HPDE6-E6E7 (cell line): ENCODE results near the gene TIMM23B.
"Not testable (repeated sequence)": the region's sequence is repeated elsewhere in the genome, so short reads cannot be mapped to it uniquely, and the experiment has no call there.

Experiments
- DNase-seq: peaks from one replicate; pipeline ENCODE4 v3.0.0; 2011; ENCODE audit warnings: missing footprints; ENCODE audit errors: extremely low spot score

The TIMM23B gene

GRCh38 chr10:49941447-49942338 is at the start of gene TIMM23B, which contains the start of gene PARG:
Gene TIMM23B (plus strand): TSS chr10:49942053. CDS start chr10:49942195, 142 bp downstream.
Gene PARG (minus strand): TSS chr10:49942027. CDS start chr10:49941725, 302 bp downstream.
- peak; percentile 4 for DNase-seq

GRCh38 chr10:49899999-49900398 is 41.9 kb upstream of the TIMM23B start:
- DNase-seq: not testable (repeated sequence)

GRCh38 chr10:49900406-49900805 is 41.4 kb upstream of the TIMM23B start:
- DNase-seq: not testable (repeated sequence)

GRCh38 chr10:49903829-49904228 is 38.0 kb upstream of the TIMM23B start:
- not testable (repeated sequence) for DNase-seq

- not testable (repeated sequence) for DNase-seq
These were observed 33.4 kb upstream of the TIMM23B start for GRCh38 chr10:49908290-49909080.

- not testable (repeated sequence) for DNase-seq
These were observed 31.6 kb upstream of the TIMM23B start for GRCh38 chr10:49910295-49910694.

GRCh38 chr10:49916451-49916850 is 25.4 kb upstream of the TIMM23B start:
- not testable (repeated sequence) for DNase-seq

GRCh38 chr10:49917927-49918326 is 23.9 kb upstream of the TIMM23B start:
- not testable (repeated sequence) for DNase-seq

GRCh38 chr10:49922041-49922440 is 19.8 kb upstream of the TIMM23B start:
- DNase-seq: not testable (repeated sequence)

GRCh38 chr10:49923572-49923971 is 18.3 kb upstream of the TIMM23B start:
- not testable (repeated sequence) for DNase-seq

- DNase-seq: not testable (repeated sequence)
These were observed 10.6 kb upstream of the TIMM23B start for GRCh38 chr10:49931276-49931675.

GRCh38 chr10:49931959-49932728 is 9.7 kb upstream of the TIMM23B start:
- not testable (repeated sequence) for DNase-seq

- not testable (repeated sequence) for DNase-seq
These were observed 469 bp downstream of the TIMM23B start for GRCh38 chr10:49942339-49942705.

- not testable (repeated sequence) for DNase-seq
These were observed 1.8 kb downstream of the TIMM23B start for GRCh38 chr10:49943607-49944006.

GRCh38 chr10:49948142-49948541 is 6.3 kb downstream of the TIMM23B start:
- DNase-seq: not testable (repeated sequence)

- not testable (repeated sequence) for DNase-seq
These were observed 6.9 kb downstream of the TIMM23B start for GRCh38 chr10:49948737-49949136.

GRCh38 chr10:49952006-49952405 is 10.2 kb downstream of the TIMM23B start:
- DNase-seq: not testable (repeated sequence)

GRCh38 chr10:49953122-49953521 is 11.3 kb downstream of the TIMM23B start:
- not testable (repeated sequence) for DNase-seq

- not testable (repeated sequence) for DNase-seq
These were observed 28.5 kb downstream of the TIMM23B start for GRCh38 chr10:49970331-49970857.

- DNase-seq: not testable (repeated sequence)
These were observed 29.6 kb downstream of the TIMM23B start for GRCh38 chr10:49971466-49971865.

GRCh38 chr10:49972094-49972493 is 30.2 kb downstream of the TIMM23B start:
- DNase-seq: not testable (repeated sequence)
